ENCODE data around the gene ATP9A.

The ATP9A gene

DNA sequence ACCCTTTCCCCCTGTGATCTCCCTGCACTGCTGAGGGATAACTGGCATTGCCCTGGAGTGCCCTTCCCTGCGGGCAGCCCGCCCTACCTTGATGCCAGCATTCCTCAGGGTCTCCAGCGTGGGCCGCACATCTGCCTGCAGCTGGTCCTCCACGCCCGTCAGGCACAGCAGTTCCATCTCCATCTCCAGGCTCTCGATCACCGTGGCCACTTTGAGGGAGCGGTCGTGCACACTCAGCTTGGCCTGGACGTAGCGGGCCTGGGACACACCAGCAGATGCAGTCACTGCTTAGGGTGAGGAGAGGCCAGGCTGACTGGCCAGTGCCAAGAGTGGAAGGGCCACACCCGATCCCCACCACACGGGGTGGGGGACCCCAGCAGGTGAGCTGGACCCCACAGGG, 143.1 kb downstream of the ATP9A start:
- no peak for DNase-seq

DNA sequence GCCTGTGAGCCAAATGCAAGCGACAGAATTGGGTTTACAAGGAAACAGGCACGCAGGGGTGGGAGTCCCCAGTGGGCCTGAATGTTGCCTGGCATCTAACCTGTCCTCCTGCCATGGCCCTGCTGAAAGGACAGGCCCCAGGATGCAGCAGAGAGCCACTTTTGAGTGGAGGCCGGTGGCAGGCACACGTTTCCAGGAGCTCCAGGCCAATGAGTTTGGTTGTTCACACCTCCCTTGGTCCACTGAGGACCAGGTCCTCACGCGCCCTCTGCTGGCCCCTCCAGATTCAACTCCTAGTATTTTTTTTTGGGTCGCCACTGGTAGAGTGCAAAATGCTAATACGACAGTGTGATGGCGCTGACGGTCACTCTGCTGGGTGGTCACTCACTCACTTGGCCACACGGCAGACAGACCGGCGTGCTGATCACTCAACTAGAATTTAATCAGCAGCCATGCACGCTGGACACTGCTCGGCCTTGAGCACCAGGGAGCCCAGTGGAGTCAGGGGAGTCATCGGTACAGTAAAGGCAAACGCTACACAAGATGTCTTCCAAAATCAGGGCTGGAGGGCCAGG, 143.9 kb downstream of the ATP9A start:
- peak; percentile 87 for DNase-seq

DNA sequence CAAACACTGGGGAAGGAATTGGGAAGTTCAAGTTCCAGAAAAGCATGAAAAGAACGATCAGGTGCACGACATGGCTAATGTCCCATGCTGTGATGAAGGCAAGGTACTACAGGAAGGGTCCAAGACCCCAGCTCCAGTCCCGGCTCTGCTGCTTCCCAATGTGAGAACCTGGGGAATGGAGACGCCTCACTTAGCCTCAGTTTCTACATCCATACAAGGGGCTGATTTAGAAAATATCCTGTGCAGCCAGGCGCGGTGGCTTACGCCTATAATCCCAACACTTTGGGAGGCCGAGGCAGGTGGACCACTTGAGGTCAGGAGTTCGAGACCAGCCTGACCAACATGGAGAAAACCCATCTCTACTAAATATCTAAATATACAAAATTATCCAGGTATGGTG, 144.9 kb downstream of the ATP9A start:
- DNase-seq: no peak

DNA sequence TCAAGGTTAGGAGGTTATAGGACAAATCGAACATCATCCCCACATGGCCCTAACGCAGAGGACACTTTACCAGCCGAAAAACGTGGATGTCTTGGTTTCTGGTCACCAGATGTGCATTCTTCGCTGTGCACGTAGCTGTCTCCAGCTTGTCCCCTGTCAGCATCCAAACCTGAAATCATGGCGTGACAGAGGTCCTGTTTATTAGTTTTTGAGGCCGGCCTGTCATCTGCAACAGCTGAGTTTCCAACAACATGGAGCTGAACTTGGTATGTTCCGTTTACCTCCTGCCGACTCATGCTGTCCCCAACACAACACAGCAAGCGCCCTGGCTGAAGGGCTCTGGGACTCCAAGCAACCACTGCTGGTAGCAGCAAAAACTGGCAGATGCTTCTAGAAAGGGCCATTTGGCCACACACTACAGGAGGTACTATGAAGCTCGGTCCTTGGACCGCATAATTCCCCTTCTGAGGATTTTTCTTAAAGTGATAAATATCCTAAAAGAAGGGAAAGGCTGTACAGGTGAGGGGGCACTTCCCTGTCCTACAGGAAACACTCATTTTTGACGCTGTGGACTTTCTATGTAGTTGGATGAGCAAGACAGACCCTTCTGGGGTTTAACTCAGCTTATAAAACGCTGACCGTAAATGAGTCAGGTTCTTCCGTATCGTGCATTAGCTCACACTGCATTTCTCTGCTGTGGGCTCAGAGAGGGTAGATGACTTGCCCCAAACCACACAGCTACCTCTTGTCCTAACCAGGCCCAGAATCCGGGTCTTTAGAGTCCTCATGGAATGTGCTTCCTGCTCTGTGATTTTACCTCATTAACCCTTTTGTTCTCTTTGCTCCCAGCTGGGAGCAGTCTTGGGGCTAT, 146.0 kb downstream of the ATP9A start:
- no peak for DNase-seq

DNA sequence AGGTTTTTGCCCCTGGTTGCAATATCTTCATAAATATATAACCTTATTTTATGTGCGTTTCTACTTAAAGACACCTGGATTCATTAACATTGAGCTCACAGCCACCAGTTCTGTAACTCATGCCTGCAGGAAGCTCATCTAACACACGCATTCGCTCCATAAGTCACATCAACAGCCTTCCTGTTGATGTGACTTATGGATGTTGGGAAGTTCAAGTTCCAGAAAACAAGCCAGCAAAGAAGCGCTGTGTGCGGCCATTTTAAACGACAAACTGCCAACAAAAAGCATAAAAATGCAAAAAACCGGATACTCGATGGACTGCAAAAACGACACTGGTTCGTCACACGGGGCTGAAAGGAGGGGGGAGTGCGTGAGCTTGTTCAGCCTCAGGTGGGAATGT, 147.8 kb downstream of the ATP9A start:
- no peak for DNase-seq

DNA sequence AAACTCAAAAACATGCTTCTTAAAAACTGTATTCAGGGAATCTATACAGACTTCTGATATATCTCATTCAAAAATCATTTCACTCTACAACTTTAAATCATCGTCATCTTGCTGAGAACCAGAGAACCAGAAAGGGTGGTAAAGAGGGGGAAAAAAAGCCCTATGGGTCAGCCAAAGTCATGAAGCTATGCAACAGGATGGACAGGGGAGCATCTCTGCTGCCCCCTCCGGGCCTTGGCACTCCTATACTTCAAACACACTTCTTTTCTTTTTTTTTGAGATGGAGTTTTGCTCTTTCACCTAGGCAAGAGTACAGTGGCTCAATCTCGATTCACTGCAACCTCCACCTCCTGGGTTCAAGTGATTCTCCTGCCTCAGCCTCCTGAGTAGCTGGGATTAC, 152.1 kb downstream of the ATP9A start:
- peak; percentile 55 for DNase-seq

DNA sequence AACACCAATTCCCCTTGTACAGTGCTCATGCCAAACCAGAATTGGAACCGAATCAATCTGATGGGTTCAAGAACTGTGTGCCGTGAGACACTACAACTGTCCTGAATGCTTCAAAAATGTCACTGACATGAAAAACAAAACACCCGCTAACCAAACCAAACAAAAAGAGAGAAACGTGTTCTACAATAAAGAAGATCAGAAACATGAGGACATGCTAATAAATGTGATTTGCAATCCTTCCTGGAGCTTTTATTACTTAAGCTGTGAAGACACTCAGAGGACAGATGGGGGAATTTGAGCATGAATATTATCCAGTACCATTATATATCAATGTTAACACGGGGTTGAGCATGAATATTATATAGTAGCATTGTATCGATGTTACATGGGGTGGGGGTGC, 153.5 kb downstream of the ATP9A start:
- no peak for DNase-seq

DNA sequence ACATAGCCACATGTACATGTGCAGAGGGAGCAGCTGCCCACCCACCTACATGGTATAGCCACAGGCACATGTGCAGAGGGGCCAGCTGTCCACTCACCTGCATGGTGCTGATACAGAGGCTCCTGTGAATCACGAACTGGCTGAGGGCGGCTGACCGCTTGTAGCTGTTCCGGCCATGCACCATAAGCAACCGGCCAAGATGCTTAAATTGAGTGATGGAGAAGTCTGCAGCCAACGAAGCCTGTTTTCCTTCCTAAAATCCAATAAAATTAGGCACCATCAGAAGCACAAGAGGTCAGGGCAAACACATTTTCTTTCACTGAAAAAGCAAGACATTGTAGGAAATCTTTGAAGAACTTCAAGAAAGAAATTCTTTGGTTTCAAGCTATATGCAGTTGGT, 154.6 kb downstream of the ATP9A start:
- DNase-seq: no peak

DNA sequence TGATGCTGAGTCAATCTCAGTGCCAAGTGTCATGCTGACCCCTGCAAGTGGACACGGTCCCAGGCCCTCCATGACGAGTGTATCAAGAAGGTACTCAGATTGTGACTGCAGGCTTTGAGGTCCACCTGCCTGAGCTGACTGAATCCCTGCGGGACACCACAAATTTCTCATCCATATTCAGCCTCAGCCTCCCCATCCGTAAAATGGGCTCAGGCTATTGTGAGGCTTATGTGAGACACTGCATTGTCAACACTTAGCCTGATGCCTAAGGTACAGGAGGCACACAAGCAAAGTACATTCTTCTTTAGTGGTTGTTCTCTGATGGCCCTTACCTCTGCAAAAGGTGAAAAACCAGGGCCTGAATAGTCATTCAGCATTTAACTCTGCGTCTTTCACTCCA, 155.3 kb downstream of the ATP9A start:
- no peak for DNase-seq

DNA sequence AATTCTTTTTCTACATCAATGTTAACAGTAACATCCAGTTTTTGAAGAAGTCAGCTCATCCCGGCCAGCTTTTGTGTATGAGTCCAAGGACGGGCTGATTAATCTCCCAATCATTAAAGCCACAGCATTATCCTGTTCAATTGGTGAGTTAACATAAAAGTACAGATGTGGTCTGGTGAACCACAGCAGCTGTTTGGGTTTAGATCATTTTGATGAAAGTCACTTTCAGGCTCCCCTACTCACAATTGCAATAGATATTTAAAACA, 156.6 kb downstream of the ATP9A start:
- no peak for DNase-seq

DNA sequence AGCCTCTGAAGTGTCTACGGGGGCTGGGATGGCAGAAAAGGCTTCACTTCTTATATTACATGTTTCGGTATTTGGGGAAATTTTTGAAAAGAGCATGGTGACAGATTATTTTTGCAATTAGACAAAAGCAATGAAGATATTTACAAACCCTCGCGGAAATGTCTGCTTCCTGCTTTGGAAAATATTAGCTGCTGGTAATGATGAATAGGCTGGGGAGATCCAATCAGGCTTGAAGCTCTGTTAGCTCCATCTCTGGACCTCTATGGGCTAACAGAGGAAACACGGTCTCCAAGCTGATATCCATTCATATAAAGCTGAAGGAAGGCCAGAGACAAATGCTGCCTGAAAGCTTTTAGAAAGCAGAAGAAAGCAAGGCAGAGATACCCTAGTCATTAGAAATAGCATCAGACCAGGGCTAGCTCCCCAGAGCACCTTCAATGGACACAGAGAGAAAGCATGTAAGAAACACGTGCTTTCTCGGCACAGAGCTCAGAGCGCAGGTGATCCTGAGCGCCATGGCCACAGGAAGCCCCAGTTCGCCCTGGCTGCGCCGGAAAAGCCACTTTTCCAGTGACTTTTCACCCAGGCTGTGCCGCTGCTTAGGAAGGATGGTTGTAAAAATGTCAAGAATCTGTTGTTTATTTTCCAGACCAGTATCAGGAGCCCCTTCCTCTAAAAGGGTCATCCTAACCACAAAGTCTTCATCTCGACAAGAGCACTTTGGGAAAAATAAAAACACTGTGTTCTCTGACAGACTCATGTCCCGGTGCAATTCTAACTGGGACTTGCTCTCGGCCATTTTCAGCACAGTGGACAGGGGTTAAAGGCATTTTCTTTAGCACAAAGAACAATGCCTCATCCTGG, 157.2 kb downstream of the ATP9A start:
- no peak for DNase-seq

DNA sequence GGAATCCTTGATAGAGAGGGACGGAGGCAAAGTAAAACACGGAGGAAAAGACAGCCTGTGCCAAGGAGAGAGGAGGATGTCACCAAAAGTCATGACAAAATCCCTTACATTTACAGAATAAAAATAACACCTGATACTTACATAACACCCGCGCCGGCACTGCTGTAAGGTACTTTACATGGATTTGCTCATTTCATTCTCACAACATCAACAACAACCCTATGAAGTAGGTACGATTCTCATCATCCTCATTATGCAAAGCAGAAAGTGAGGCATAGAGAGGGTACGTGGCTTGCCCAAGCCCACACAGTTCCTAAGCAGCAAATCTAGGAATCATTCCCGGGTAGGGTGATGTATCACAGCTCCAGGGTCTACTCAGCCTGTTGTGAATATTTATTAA, 158.1 kb downstream of the ATP9A start:
- no peak for DNase-seq

DNA sequence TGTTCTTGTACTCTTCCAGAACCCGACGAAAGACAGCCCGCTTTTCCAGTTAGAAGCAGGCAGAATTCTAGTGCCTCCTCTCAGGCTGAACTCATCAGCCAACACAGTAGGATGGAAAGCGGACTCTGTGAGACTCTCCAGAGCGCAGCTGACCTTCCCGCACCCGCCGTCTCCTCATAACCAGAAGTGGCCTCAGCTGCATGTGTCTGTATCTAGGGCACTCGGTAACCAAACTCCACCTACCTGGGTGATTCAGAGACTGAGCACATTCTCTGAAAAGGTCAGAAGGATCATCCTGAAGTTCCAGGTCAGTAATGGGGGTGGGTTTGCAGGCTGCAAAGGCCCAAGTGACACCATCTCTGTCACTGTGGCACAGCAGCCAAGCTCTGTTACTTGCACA, 158.9 kb downstream of the ATP9A start:
- no peak for DNase-seq

DNA sequence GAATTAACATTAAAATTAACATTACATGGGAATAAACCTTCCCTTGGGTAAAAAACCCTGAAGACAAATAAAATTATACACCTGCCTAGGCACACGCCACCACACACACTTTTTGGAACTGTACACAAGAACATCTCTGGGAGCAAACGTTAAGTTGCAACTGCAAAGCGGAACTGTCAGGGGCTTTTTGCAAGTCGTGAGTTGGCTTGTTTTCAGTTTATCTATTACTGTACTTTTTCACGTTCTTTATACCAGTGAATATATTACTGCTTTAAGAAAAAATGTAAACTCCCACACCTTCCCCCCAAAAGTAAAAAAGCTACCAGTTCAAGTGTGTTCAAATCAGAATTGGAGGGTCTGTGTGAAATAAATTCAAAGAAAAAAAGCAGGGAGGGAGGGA, 160.1 kb downstream of the ATP9A start:
- DNase-seq: no peak

DNA sequence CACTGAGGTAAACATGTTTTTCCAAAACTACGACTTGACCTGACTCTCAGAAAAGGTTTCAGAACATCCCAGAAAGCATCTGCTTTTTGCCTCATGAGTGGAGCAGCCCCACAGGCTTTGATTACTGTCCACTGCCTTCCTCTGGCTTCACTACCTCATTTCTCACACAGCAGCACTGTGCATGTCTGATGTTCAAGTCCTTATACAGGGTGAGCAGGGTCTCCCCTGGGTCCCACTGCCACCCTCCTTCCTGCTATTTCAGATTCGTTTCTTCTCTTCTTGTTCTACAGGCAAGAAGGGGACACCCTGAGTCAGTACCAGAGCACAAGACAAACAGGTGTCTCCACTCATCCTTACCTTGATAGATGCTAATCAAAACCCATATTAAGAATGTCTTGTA, 161.0 kb downstream of the ATP9A start:
- no peak for DNase-seq

DNA sequence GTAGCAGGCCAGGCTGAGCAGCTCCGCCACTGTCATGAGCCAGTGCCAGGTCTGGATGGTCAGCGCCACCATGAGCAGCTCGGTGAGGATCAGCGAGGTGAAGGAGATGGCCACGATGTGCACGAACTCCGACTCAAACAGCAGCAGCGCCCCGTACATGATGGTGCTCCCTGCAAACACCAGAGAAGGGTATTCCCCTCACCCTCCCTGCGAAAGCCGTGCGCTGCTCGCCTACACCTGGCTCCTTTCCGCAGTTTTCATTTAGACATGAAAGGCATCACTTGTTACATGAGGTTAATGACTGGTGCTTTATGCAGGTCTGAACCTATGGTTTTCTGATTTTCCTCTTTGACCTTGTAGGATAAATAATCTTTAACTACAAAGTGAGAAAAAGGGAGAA, 163.3 kb downstream of the ATP9A start:
- DNase-seq: no peak

DNA sequence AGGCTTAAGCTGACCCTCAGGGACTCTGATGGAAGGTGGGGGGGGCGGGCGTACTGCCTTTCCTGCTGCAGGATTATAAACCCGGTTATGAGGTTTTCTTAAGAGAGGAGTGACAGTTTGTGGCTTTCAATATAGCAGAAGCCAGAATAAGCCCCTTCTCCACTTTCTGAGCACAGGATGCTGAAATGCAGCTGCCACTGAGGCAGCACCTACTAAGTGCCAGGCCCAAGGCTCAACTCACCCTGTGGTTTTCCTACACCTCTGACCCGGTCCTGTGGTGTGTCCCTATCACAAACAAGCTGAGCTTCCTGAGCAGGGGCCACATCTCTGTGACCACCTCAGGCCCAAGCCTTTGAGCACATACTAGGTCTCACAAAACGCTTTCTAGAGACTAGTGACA, 166.1 kb downstream of the ATP9A start:
- DNase-seq: no peak

DNA sequence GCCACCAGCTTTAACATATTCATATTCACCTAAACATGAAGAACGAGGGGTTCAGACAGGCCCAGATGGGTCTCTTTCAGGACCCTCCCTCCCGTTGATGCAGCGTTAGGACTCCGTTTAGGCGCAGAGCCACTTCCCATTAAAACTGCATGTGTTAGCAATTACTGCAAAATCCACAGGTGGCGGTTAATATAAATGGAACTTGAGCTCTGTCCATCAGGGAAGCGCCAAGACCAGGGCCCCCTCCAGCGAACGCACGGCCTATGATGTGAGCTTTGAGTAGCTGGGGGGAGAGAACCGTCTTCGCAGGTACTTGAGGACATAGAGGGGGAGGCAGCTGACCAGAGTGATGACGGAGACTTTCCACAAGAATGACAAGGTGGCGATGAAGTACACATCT, 167.2 kb downstream of the ATP9A start:
- DNase-seq: no peak

DNA sequence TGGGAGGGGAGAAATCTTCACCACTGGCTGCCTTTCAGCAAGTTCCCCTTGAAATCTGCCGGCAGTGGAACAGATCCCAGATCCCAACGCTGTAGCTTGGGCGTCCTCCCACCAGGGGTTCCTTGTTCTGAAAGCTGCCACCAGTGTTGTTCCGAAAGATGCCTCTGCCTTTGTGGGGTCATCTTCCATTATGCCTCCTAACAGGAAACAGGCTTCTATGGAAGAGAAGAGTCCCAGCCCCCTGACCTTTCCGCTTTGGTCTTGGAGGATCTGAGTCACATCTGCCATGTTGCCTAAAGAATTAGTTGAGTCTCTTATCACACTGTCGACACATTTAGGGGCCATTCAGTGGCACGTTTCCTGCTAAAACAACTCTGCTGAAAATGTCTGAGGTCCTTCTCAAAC, 168.2 kb downstream of the ATP9A start:
- no peak for DNase-seq

DNA sequence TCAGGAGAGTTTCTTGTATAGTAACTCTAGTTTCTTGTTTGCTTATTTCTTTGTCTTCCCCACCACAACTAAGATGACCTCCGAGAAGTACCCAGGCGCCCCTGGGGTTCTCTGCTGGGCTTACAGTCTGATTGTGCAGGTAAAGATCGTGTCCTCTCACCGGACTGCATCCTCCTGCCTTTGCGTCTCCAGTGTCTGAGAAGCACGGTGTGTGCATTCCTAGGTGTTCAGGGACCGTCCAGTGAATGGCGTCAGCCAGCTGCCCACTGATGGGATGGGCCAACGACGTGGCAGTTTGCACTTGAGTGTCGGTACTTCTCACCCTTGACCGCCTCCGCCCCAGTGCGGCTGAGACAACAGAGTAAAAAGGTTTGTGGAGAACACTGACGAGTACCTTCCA, 169.6 kb downstream of the ATP9A start:
- no peak for DNase-seq

DNA sequence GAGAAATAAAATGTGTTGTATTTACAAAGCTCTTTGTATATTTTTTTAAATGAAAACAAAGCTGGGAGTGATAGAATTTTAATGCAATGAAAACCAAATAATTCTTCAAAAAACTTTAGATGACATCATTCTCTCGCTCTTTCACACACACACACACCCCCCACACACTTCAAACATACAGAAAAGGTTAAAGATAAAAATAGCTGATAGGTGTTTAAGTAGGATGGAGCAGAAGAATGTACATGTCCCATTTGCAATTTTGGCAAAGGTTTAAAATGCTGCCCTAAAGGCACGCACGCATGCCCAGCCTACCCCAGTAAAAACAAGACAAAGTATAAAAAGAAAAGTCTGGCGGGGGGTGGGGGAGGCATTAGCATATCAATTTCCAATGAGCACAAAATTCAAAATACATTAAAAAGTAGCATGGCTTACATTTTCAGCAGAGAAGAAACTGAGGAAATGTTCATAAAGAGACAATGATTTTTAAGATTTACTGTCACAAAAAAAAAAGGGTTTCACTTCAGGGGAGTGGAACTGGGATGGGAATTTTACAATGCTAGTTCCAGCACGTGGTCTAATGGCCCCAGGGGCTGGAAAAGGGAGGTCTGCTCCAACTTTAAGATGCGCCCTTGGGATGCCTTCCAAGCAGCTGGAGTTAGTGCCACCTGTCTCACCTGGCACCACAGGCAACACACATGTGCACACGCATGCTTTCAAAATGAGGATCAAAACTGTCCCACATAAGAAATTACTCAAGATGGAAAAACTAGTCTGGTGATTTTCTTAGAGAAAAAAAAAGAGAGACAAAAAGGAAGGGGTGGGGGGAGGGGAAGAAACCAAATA, 170.6 kb downstream of the ATP9A start:
- no peak for DNase-seq

DNA sequence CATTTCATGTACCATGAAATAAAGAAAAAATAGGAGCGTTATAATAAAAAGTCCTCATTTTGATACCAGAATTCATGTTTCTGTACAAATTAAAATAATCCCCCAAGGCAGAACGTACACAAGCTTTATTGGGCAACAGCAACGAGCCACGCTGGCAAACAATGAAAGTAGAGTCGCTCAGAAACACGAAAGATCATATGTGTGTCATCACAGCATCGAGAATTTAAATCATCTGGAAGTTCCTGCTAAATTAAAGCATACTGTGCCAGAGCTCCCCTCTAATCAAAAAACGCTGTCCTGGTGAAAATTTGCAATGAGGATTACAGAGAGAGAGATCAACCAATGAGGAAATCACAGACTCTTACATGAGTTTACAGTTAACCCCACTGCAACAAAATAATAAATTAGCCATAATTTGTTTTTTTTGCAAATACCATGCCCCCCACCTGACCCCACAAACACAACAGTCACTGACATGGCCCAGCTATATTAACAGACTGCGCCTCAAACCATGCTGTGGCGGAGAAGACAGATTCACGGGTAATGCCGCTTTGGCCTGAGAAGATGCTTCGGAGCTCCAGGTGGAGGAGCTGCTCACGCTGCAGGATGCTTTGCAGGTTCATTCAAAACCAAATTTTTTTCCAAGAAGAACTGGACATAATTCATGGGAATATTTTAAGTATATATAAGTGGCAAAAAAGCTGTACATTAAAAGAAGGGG, 171.4 kb downstream of the ATP9A start:
- DNase-seq: no peak

DNA sequence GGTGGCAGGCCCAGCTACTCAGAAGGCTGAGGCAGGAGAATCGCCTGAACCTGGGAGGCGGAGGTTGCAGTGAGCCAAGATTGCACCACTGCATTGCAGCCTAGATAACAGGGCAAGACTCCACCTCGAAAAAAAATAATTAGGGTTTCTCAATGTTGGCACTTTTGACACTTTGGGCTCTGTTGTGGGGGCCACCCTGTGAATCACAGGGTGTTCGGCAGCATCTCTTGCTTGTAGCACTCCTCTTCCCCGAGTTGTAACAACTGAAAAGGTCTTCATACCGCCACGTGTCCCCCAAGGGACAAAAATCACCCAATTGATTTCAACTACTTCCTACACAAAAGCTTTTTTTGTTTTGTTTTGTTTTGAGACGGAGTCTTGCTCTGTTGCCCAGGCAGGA, 172.4 kb downstream of the ATP9A start:
- DNase-seq: no peak

All from 8988T (cell line).